Gastrocnemius medialis (tissue), 4 donors: ENCODE measurements around the gene LTV1.

Source experiments
- POLR2A ChIP-seq, 2 donors: fragments of 450-650 bp; IDR thresholded peaks; one replicate each; pipeline ENCODE4 v1.6.1; 2017; ENCODE audit warnings: antibody characterized with exemption in 2 of 2, mild to moderate bottlenecking in 2 of 2, moderate library complexity in 2 of 2
- TF ChIP-seq, protein P1 (sequence below), 5 experiments: fragments of 450-650 bp in 3 of 5; fragments of 200-600 bp in 2 of 5; sonication (generic) in 2 of 5; IDR thresholded peaks in 4 of 5; conservative IDR thresholded peaks in 1 of 5; 1 replicate in 4 of 5; 2 replicates in 1 of 5; pipeline ENCODE4 v1.5.1; 2016 to 2019; ENCODE audit warnings: antibody characterized with exemption in 5 of 5, mild to moderate bottlenecking in 3 of 5, moderate library complexity in 3 of 5

DNA sequence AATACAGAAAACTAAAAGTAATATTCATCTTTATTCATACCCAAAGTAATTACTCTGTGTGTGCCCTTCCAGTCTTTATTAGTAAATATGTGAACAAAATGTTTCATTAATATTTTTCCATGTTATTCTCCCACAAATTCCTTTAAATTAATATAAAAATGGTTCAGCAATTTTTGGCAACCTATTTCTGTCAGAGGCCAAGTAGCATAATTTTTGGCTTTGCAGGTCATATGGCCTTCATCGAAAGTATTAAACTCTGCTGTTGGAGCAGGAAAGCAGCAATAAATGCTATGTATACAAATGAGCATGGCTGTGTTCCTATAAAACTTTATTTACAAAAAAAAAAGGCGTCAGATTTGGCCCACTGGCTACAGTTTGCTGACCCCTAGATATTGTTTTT is 37.3 kb downstream of the LTV1 start:
- TF ChIP-seq, protein P1, sequence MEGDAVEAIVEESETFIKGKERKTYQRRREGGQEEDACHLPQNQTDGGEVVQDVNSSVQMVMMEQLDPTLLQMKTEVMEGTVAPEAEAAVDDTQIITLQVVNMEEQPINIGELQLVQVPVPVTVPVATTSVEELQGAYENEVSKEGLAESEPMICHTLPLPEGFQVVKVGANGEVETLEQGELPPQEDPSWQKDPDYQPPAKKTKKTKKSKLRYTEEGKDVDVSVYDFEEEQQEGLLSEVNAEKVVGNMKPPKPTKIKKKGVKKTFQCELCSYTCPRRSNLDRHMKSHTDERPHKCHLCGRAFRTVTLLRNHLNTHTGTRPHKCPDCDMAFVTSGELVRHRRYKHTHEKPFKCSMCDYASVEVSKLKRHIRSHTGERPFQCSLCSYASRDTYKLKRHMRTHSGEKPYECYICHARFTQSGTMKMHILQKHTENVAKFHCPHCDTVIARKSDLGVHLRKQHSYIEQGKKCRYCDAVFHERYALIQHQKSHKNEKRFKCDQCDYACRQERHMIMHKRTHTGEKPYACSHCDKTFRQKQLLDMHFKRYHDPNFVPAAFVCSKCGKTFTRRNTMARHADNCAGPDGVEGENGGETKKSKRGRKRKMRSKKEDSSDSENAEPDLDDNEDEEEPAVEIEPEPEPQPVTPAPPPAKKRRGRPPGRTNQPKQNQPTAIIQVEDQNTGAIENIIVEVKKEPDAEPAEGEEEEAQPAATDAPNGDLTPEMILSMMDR (IDR thresholded peaks at IDR 0.05 in 4 of 5, conservative IDR thresholded peaks at IDR 0.05 in 1 of 5): no peak
- TF ChIP-seq POLR2A (IDR thresholded peaks at IDR 0.05): no peak
